DND-41 (cell line): ENCODE data around the gene STAT4.

Source experiments
- ATAC-seq: fragments of 200-7000 bp; cut with Tn5 transposase; 3 replicates; pipeline ENCODE4 v1.9.1; 2021; ENCODE audit warnings: low read depth; ENCODE audit not compliant: insufficient read depth
- DNase-seq: peaks from one replicate; pipeline ENCODE4 v3.0.0-alpha.2; 2020
- H2AFZ ChIP-seq: 2 replicates; pipeline ENCODE4 v1.6.0; 2012; ENCODE audit warnings: low read depth, low read length
- H3K27ac ChIP-seq: 2 replicates; pipeline ENCODE4 v1.5.1; 2012; ENCODE audit warnings: low read length, inconsistent platforms
- H3K27me3 ChIP-seq: fragments of 200-600 bp; sonication (generic); 2 replicates; pipeline ENCODE4 v1.6.0; 2012; ENCODE audit warnings: low read length, mild to moderate bottlenecking, inconsistent platforms; ENCODE audit not compliant: insufficient read depth, poor library complexity
- H3K36me3 ChIP-seq: 2 replicates; pipeline ENCODE4 v1.5.1; 2012; ENCODE audit warnings: low read length, inconsistent platforms; ENCODE audit not compliant: insufficient read depth
- H3K4me1 ChIP-seq: 2 replicates; pipeline ENCODE4 v1.5.1; 2012; ENCODE audit warnings: mild to moderate bottlenecking, low read length; ENCODE audit not compliant: insufficient read depth
- H3K4me2 ChIP-seq: 2 replicates; pipeline ENCODE4 v1.6.0; 2012; ENCODE audit warnings: mild to moderate bottlenecking, moderate library complexity, low read length, inconsistent platforms; ENCODE audit not compliant: insufficient read depth
- H3K4me3 ChIP-seq, 2 experiments: fragments of 200-600 bp in 1 of 2; shearing (Covaris generic) in 1 of 2; 2 replicates each; pipeline ENCODE4 v1.5.1; 2012 to 2016; ENCODE audit warnings: inconsistent platforms in 2 of 2, low read length in 2 of 2, mild to moderate bottlenecking in 2 of 2, low read depth in 1 of 2, moderate library complexity in 1 of 2
- H3K79me2 ChIP-seq: 2 replicates; pipeline ENCODE4 v1.6.0; 2012; ENCODE audit warnings: low read length, inconsistent platforms; ENCODE audit not compliant: insufficient read depth
- H3K9ac ChIP-seq: 2 replicates; pipeline ENCODE4 v1.6.0; 2012; ENCODE audit warnings: low read depth, mild to moderate bottlenecking, inconsistent platforms, low read length, moderate library complexity
- H3K9me3 ChIP-seq: 2 replicates; pipeline ENCODE4 v1.5.1; 2012; ENCODE audit warnings: low read length, moderate library complexity, mild to moderate bottlenecking, inconsistent platforms; ENCODE audit not compliant: insufficient read depth, severe bottlenecking
- H4K20me1 ChIP-seq: 2 replicates; pipeline ENCODE4 v1.6.0; 2012; ENCODE audit warnings: low read length; ENCODE audit not compliant: insufficient read depth
- CTCF ChIP-seq: IDR thresholded peaks from 2 replicates; pipeline ENCODE4 v1.5.1; 2012; ENCODE audit warnings: borderline replicate concordance, low read length, moderate library complexity, mild to moderate bottlenecking; ENCODE audit not compliant: poor library complexity, severe bottlenecking; ENCODE audit errors: extremely low read depth
- EZH2 ChIP-seq: IDR thresholded peaks from 3 replicates; pipeline ENCODE4 v1.6.1; 2012; ENCODE audit warnings: borderline replicate concordance, low read depth, mild to moderate bottlenecking, moderate library complexity, low read length, inconsistent platforms; ENCODE audit not compliant: severe bottlenecking

The STAT4 gene

GRCh38 chr2:191158193-191158592, 7.4 kb upstream of the STAT4 start:
- no peaks in the 10 kb centered on the region for H3K79me2 ChIP-seq
- TF ChIP-seq CTCF (no peak), EZH2 (no peak)
- no peaks in the 10 kb centered on the region for H3K9me3 ChIP-seq
- H3K4me1 ChIP-seq = peaks cover 10% of the 10 kb centered on the region
- H3K36me3 ChIP-seq = no peaks in the 10 kb centered on the region
- H3K27me3 ChIP-seq = no peaks in the 10 kb centered on the region
- no peak for ATAC-seq
- no peak overlapping the region for H3K4me2 ChIP-seq
- no peak overlapping the region for H3K4me3 ChIP-seq
- no peaks in the 10 kb centered on the region for H4K20me1 ChIP-seq
- DNase-seq = no peak
- no peak overlapping the region for H3K9ac ChIP-seq
- no peak overlapping the region for H2AFZ ChIP-seq
- no peak overlapping the region for H3K27ac ChIP-seq

GRCh38 chr2:191155608-191156071, 4.8 kb upstream of the STAT4 start:
- no peak overlapping the region for H3K4me3 ChIP-seq
- no peak overlapping the region for H3K4me2 ChIP-seq
- DNase-seq = peak; percentile 16
- H3K9me3 ChIP-seq = no peaks in the 10 kb centered on the region
- H2AFZ ChIP-seq = peak overlapping the region; percentile 42
- H3K9ac ChIP-seq = no peak overlapping the region
- H3K79me2 ChIP-seq = no peaks in the 10 kb centered on the region
- TF ChIP-seq CTCF (peak; percentile 94), EZH2 (no peak)
- H3K4me1 ChIP-seq = peaks cover 20% of the 10 kb centered on the region
- no peaks in the 10 kb centered on the region for H3K27me3 ChIP-seq
- H3K36me3 ChIP-seq = no peaks in the 10 kb centered on the region
- ATAC-seq = peak; percentile 70
- H4K20me1 ChIP-seq = no peaks in the 10 kb centered on the region
- peak overlapping the region; percentile 37 for H3K27ac ChIP-seq

- H3K36me3 ChIP-seq = no peaks in the 10 kb centered on the region
- H3K27me3 ChIP-seq = no peaks in the 10 kb centered on the region
- DNase-seq (no peak), ATAC-seq (no peak)
- H3K4me2 ChIP-seq = no peak overlapping the region
- no peak overlapping the region for H3K9ac ChIP-seq
- H3K79me2 ChIP-seq = peaks cover 3% of the 10 kb centered on the region; the same call in 1 of the 2 replicates
- H3K9me3 ChIP-seq = no peaks in the 10 kb centered on the region
- H2AFZ ChIP-seq = no peak overlapping the region
- H3K4me1 ChIP-seq = peaks cover 37% of the 10 kb centered on the region
- no peak overlapping the region for H3K4me3 ChIP-seq
- no peaks in the 10 kb centered on the region for H4K20me1 ChIP-seq
- H3K27ac ChIP-seq = no peak overlapping the region
- TF ChIP-seq CTCF (no peak), EZH2 (no peak)
These were observed 2.9 kb upstream of the STAT4 start for GRCh38 chr2:191153716-191154115.
